IMR-90 (cell line): ENCODE results near the gene TENM3.

Source experiments
- BHLHE40 ChIP-seq: fragments of 150-350 bp; IDR thresholded peaks from 2 replicates; pipeline ENCODE4 v1.6.1; 2016; ENCODE audit warnings: mild to moderate bottlenecking, low read depth, low read length
- CEBPB ChIP-seq: IDR thresholded peaks from 2 replicates; pipeline ENCODE4 v1.6.1; 2012; ENCODE audit warnings: low read depth, low read length, improper control_type of control experiment
- CTCF ChIP-seq: conservative IDR thresholded peaks from 2 replicates; pipeline ENCODE4 v1.5.1; 2012; ENCODE audit warnings: mild to moderate bottlenecking, low read depth, low read length, improper control_type of control experiment
- FOS ChIP-seq: fragments of 150-350 bp; IDR thresholded peaks from 2 replicates; pipeline ENCODE4 v1.6.1; 2016; ENCODE audit warnings: low read depth, low read length
- MAFK ChIP-seq: IDR thresholded peaks from 2 replicates; pipeline ENCODE4 v1.6.1; 2012; ENCODE audit warnings: low read depth, low read length, improper control_type of control experiment
- MAZ ChIP-seq: IDR thresholded peaks from 2 replicates; pipeline ENCODE4 v1.6.1; 2012; ENCODE audit warnings: low read depth, mild to moderate bottlenecking, low read length, improper control_type of control experiment, moderate library complexity, borderline replicate concordance
- MXI1 ChIP-seq: IDR thresholded peaks from 2 replicates; pipeline ENCODE4 v1.6.1; 2012; ENCODE audit warnings: low read depth, mild to moderate bottlenecking, low read length, moderate library complexity, borderline replicate concordance
- POLR2A ChIP-seq: IDR thresholded peaks from 2 replicates; pipeline ENCODE4 v1.6.1; 2012; ENCODE audit warnings: mild to moderate bottlenecking, low read depth, low read length
- RAD21 ChIP-seq: IDR thresholded peaks from 2 replicates; pipeline ENCODE4 v1.6.1; 2012; ENCODE audit warnings: low read length, improper control_type of control experiment
- SMC3 ChIP-seq: fragments of 150-350 bp; IDR thresholded peaks from 2 replicates; pipeline ENCODE4 v1.6.1; 2016; ENCODE audit warnings: low read depth, mild to moderate bottlenecking, antibody characterized with exemption, low read length, moderate library complexity
- TF ChIP-seq, protein P1 (sequence below): fragments of 150-350 bp; IDR thresholded peaks from 2 replicates; pipeline ENCODE4 v1.6.1; 2017; ENCODE audit warnings: mild to moderate bottlenecking, antibody characterized with exemption, low read length, low read depth

- TF ChIP-seq MXI1 (no peak), CTCF (no peak), BHLHE40 (no peak), CEBPB (no peak), MAFK (no peak), POLR2A (no peak), RAD21 (no peak), SMC3 (no peak), MAZ (no peak), FOS (no peak)
- TF ChIP-seq, protein P1, sequence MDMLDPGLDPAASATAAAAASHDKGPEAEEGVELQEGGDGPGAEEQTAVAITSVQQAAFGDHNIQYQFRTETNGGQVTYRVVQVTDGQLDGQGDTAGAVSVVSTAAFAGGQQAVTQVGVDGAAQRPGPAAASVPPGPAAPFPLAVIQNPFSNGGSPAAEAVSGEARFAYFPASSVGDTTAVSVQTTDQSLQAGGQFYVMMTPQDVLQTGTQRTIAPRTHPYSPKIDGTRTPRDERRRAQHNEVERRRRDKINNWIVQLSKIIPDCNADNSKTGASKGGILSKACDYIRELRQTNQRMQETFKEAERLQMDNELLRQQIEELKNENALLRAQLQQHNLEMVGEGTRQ: no peak
These were observed 565.6 kb downstream of the TENM3 start for GRCh38 chr4:182808673-182809416.
